Transverse colon (tissue), 4 donors: ENCODE data around the gene N4BP2L1. TPM values are rescaled to one million over a fixed set of nuclear protein-coding genes. Genes with fewer than 3 reads are reported as not detected.
A peak's percentile ranks its signal among the peaks of the same experiment; 100 is the strongest.

Experiments used
- DNase-seq: peaks from one replicate; pipeline ENCODE4 v3.0.0-alpha.2; 2019
- H3K27ac ChIP-seq, 4 donors: fragments of 200-600 bp; sonication (generic); 2 replicates each; pipeline ENCODE4 v1.5.1; 2016 to 2018; ENCODE audit warnings: inconsistent platforms in 4 of 4
- H3K27me3 ChIP-seq: fragments of 200-600 bp; sonication (generic); 2 replicates; pipeline ENCODE4 v1.5.1; 2017; ENCODE audit warnings: inconsistent platforms
- H3K36me3 ChIP-seq, 4 donors: fragments of 200-600 bp; sonication (generic); 2 replicates each; pipeline ENCODE4 v1.5.1; 2017 to 2019; ENCODE audit warnings: inconsistent platforms in 4 of 4
- H3K4me1 ChIP-seq, 4 donors: fragments of 200-600 bp; sonication (generic); 2 replicates each; pipeline ENCODE4 v1.5.1; 2017 to 2020; ENCODE audit warnings: inconsistent platforms in 4 of 4
- H3K4me3 ChIP-seq, 4 donors: fragments of 200-600 bp; sonication (generic); 1 replicate in 1 of 4; 2 replicates in 3 of 4; pipeline versions ENCODE4 v1.5.1 to v1.6.1; 2017 to 2019; ENCODE audit warnings: inconsistent platforms in 4 of 4
- H3K9me3 ChIP-seq, 2 donors: fragments of 200-600 bp; sonication (generic); 2 replicates each; pipeline ENCODE4 v1.5.1; 2017 to 2019; ENCODE audit warnings: inconsistent platforms in 2 of 2
- CTCF ChIP-seq, 5 experiments: fragments of 200-600 bp in 3 of 5; fragments of 450-650 bp in 2 of 5; sonication (generic) in 3 of 5; IDR thresholded peaks; 1 replicate in 2 of 5; 2 replicates in 3 of 5; pipeline ENCODE4 v1.5.1; 2016 to 2017; ENCODE audit warnings: antibody characterized with exemption in 5 of 5, inconsistent platforms in 3 of 5, mild to moderate bottlenecking in 2 of 5, moderate library complexity in 1 of 5
- EP300 ChIP-seq: sonication (generic); formaldehyde crosslinking; IDR thresholded peaks from one replicate; pipeline ENCODE4 v1.6.1; 2017; ENCODE audit warnings: antibody characterized with exemption, low read depth
- POLR2A ChIP-seq: fragments of 450-650 bp; IDR thresholded peaks from one replicate; pipeline ENCODE4 v1.6.1; 2016; ENCODE audit warnings: antibody characterized with exemption, mild to moderate bottlenecking, moderate library complexity
- POLR2AphosphoS5 ChIP-seq, 3 donors: sonication (generic); formaldehyde crosslinking; IDR thresholded peaks; one replicate each; pipeline ENCODE4 v1.6.1; 2016; ENCODE audit warnings: antibody characterized with exemption in 3 of 3
- WGBS, 2 donors: methylation state at CpG; one replicate each; pipeline ENCODE4 v1.1.5; 2018; ENCODE audit warnings: low coverage in 1 of 2; 5-methylcytosine and 5-hydroxymethylcytosine counted together
- in situ Hi-C, 4 donors: fragments of 200-750 bp; cut with MboI; loops; one replicate each; pipeline versions ENCODE4 v1.15.0 to v1.15.1; 2017; ENCODE audit warnings: low sequenced_read_pairs in 3 of 4, low pct_ligation_motif_present in 1 of 4, low pct_unique_long_range_greater_than_20kb in 1 of 4
- intact Hi-C: fragments of 100-400 bp; cut with DNase I; formaldehyde crosslinking; loops from one replicate; pipeline ENCODE4 v1.15.1; 2023; ENCODE audit warnings: low total_unique reads
- total RNA-seq, 4 donors: library from RNA; depleted of rRNA; stranded (reverse); fragments of >200 nt; gene quantifications; one replicate each; pipeline ENCODE4 v1.1.0, GENCODE V29; 2016

N4BP2L1 gene
- total RNA-seq, 4 donors from 2014 or later = 1.5 to 25.1 (median 8.9) TPM

- Histone ChIP-seq H3K4me1 (peaks cover 5 to 33% (median 15%) of the 10 kb centered on the region in 4 donors), H3K27me3 (no peaks in the 10 kb centered on the region), H3K4me3 (peak overlapping the region; percentile 70 to 99 (median 75)), H3K36me3 (no peaks in the 10 kb centered on the region), H3K9me3 (no peaks in the 10 kb centered on the region), H3K27ac (peak overlapping the region; percentile 91 to 94 (median 93))
- WGBS, 2 donors = 0 to 1% methylated on average over 5 to 39 of the region's 90 CpGs
- DNase-seq = peak; percentile 56
- in situ Hi-C loops (no loop called here), intact Hi-C loops (no loop called here)
- TF ChIP-seq POLR2AphosphoS5 (IDR thresholded peaks at IDR 0.05) (no peak), EP300 (no peak), POLR2A (no peak), CTCF (IDR thresholded peaks at IDR 0.05) (no peak)
Measured at GRCh38 chr13:32426990-32427851, 709 bp downstream of the N4BP2L1 start.

GRCh38 chr13:32426191-32426989 is 1.5 kb downstream of the N4BP2L1 start:
- peaks cover 5 to 33% (median 15%) of the 10 kb centered on the region in 4 donors for H3K4me1 ChIP-seq
- intact Hi-C loops (no loop called here), in situ Hi-C loops (no loop called here)
- H3K9me3 ChIP-seq = no peaks in the 10 kb centered on the region
- TF ChIP-seq POLR2A (no peak), POLR2AphosphoS5 (IDR thresholded peaks at IDR 0.05) (peak in 1 of 3 donors; percentile 50)
- no peaks in the 10 kb centered on the region for H3K27me3 ChIP-seq
- peak; percentile 25 for DNase-seq
- peak overlapping the region; percentile 70 to 99 (median 75) for H3K4me3 ChIP-seq
- peak overlapping the region; percentile 91 to 94 (median 93) for H3K27ac ChIP-seq
- WGBS, 2 donors = 14 to 35% methylated on average over 7 to 19 of the region's 19 CpGs
- no peaks in the 10 kb centered on the region for H3K36me3 ChIP-seq

GRCh38 chr13:32425158-32425557 is 2.8 kb downstream of the N4BP2L1 start:
- in situ Hi-C loops = no loop called here
- WGBS, 2 donors = 91 to 97% methylated on average over 6 to 7 of the region's 7 CpGs

GRCh38 chr13:32423592-32423991 is 4.3 kb downstream of the N4BP2L1 start:
- H3K9me3 ChIP-seq = no peaks in the 10 kb centered on the region
- in situ Hi-C loops (no loop called here), intact Hi-C loops (no loop called here)
- peaks cover 0 to 3% (median 0%) of the 10 kb centered on the region in 4 donors for H3K36me3 ChIP-seq
- no peak for TF ChIP-seq CTCF (IDR thresholded peaks at IDR 0.05)
- TF ChIP-seq EP300 = no peak
- TF ChIP-seq POLR2AphosphoS5 (IDR thresholded peaks at IDR 0.05) = no peak
- TF ChIP-seq POLR2A = no peak
- H3K4me3 ChIP-seq = no peak overlapping the region
- peaks cover 5 to 22% (median 14%) of the 10 kb centered on the region in 4 donors for H3K4me1 ChIP-seq
- 93% methylated on average over 2 to 3 of the region's 3 CpGs for WGBS, 2 donors
- H3K27me3 ChIP-seq = no peaks in the 10 kb centered on the region
- no peak overlapping the region for H3K27ac ChIP-seq
- no peak for DNase-seq

More at GRCh38 chr13:32425158-32425557, 2.8 kb downstream of the N4BP2L1 start:
- intact Hi-C loops = no loop called here
- H3K36me3 ChIP-seq = no peaks in the 10 kb centered on the region
- TF ChIP-seq POLR2AphosphoS5 (IDR thresholded peaks at IDR 0.05) = no peak
- TF ChIP-seq CTCF (IDR thresholded peaks at IDR 0.05) = no peak
- no peak for TF ChIP-seq EP300
- TF ChIP-seq POLR2A = no peak
- H3K27me3 ChIP-seq = no peaks in the 10 kb centered on the region
- H3K4me3 ChIP-seq = no peak overlapping the region
- H3K9me3 ChIP-seq = no peaks in the 10 kb centered on the region
- DNase-seq = no peak
- H3K27ac ChIP-seq = peak overlapping the region in 1 of 4 donors; percentile 94
- H3K4me1 ChIP-seq = peaks cover 5 to 33% (median 15%) of the 10 kb centered on the region in 4 donors
